Urinary bladder (tissue), 4 donors: ENCODE results near the gene DCAF6. TPM values are rescaled to one million over a fixed set of nuclear protein-coding genes. Genes with fewer than 3 reads are reported as not detected.

ENCODE experiments used
- DNase-seq: peaks from one replicate; pipeline ENCODE4 v3.0.0-alpha.2; 2015; ENCODE audit errors: extremely low spot score
- H3K27ac ChIP-seq: one replicate; pipeline ENCODE4 v1.5.1; 2013; ENCODE audit warnings: low read depth, mild to moderate bottlenecking, moderate library complexity
- H3K36me3 ChIP-seq: one replicate; pipeline ENCODE4 v1.6.1; 2013; ENCODE audit warnings: mild to moderate bottlenecking, moderate library complexity; ENCODE audit not compliant: insufficient read depth
- H3K4me1 ChIP-seq: one replicate; pipeline ENCODE4 v1.6.1; 2013; ENCODE audit warnings: mild to moderate bottlenecking, moderate library complexity; ENCODE audit not compliant: insufficient read depth
- H3K4me3 ChIP-seq: one replicate; pipeline ENCODE4 v1.5.1; 2013; ENCODE audit warnings: low read depth, low read length
- WGBS: extraction: QIAGEN DNeasy Blood & Tissue Kit; methylation state at CpG from one replicate; pipeline ENCODE4 v1.1.7; 2013; 5-methylcytosine and 5-hydroxymethylcytosine counted together
- polyA plus RNA-seq: library from polyadenylated mRNA; stranded (reverse); fragments of 200-250 nt; gene quantifications from one replicate; pipeline ENCODE4 v1.2.3, GENCODE V29; 2013
- total RNA-seq: library from RNA; depleted of rRNA; stranded (reverse); fragments of >200 nt; gene quantifications from one replicate; pipeline ENCODE4 v1.2.3, GENCODE V29; 2014
- donor health status: healthy with polysubstance abuse.
- donor health status: healthy.

DCAF6 gene
- total and polyA plus RNA-seq, 2 donors, result 39.3 to 114 TPM

DNA sequence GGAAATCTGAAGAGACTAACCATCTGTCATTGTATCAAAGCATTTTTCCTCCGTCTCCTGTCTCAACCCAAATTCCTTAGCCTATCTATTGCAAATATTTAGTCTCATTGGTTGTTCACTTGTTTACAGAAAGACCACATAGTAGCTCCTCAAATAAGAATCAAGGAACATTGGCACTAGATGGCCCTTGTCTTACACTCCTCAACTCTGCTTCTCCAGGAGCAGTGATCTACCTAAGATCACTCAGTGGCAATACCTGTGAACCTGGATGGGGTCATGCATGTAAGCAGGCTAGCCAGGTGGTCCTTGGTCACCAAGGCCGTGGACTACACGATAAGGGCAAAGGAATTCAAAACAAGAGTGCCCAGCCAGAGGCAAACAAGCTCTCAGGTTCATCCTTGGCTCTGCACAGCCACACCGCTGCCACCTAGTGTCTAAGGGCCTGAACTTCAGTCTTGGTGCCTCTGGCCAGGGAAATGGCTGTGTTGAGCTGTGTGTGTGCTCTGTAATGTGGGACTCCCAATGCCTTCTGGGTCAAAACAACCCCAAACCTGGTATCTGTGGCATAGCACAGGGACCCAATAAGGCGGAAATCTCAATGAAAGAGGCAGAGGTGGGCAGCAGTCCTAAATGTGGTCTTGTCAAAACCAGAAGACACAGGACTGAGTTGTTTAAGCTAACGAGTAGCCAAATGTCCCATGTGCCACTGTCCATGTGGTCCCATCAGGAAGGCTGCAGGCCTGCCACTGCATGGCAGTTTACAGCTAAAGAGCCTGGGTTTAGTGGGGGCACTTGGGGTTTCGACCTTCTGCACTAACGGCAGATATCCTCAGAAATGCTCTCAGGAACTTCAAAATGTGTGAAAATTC, 145.8 kb downstream of the DCAF6 start:
- H3K4me3 ChIP-seq, result no peak overlapping the region
- H3K36me3 ChIP-seq, result no peaks in the 10 kb centered on the region
- DNase-seq, result no peak
- 53% methylated on average over 8 of the region's 8 CpGs for WGBS
- no peak overlapping the region for H3K27ac ChIP-seq
- no peaks in the 10 kb centered on the region for H3K4me1 ChIP-seq

DNA sequence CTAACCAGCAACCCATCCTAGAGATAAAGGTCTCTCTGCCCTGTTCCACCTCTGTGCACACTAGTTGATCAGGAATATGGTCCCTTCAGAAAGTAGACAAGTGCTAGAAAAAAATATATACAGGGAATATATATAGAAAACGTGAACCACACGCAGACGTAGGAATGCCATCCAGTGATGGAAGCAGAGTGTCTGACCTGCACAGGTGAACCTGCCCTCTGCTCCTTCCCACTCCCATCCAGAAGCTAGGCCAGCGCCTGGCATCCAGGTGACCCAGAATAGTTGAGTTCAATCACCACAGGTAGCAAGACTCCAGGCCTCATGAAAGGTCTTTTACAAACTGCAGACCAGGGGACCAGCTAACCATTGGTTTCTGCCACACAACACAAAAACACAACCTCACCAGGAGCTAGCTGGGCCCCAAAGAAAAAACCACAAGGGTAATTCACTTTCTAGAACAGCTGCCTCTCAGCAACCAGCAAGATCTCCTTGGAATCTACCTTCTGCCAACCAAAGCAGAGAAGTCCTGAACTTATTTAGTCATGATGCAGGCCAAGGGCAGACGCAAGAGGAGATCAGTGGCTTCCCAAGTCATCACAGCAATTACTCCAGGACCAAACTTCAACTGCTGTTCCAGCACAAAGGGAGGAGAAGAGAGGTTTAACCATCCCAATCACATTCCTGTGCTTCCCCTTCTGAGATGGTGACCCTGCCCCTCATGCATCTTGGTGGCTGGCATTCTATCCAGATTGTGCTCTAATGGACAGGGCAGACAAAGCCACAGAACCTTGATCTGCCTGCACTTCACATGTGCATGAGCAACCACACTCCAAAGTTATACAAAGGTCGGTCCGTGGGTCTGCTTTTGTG, 147.2 kb downstream of the DCAF6 start:
- no peaks in the 10 kb centered on the region for H3K36me3 ChIP-seq
- WGBS, result 86% methylated on average over 7 of the region's 7 CpGs
- H3K4me1 ChIP-seq, result no peaks in the 10 kb centered on the region
- H3K27ac ChIP-seq, result no peak overlapping the region
- DNase-seq, result no peak
- no peak overlapping the region for H3K4me3 ChIP-seq

DNA sequence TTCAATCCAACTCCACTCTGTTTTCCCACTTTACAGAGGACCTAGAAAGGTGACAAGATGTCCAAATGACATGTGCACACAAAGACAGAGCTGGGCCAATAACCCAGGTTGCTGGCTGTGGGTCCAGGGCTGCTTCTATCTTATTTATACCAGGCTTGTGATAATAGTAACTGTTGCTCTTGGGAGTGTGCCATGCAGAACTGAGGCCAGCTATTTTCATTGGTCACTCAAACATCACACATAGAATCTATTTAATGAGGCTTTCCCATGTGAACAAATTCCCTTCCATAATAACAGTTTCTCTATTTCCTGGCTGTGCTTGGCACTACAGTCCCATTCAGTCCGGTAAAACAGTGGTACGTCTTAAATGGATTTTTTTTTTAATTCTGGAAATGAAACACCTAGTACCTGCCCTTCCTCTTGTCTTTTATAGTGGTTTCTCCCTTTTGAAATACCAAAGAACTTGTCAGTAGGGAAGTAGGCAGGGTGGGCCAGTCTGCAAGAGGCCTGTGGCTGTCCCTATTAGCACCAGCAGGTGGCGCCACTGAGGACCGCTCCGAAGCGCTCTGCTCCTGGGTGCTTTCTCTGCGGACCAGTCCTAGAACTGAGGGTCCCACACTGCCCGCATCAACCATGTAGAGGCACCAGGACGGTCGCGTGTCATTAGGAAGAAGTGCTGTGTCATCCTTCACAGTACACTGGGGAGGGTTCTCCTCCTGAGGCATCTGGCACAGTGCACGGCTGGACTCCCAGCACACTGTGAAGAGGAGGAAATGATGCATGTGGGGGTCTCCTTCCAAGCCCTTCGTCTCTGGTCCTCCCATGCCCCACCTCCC, 148.1 kb downstream of the DCAF6 start:
- DNase-seq, result no peak
- Histone ChIP-seq H3K4me3 (no peak overlapping the region), H3K27ac (no peak overlapping the region), H3K36me3 (no peaks in the 10 kb centered on the region), H3K4me1 (no peaks in the 10 kb centered on the region)
- WGBS, result 39% methylated on average over 13 of the region's 13 CpGs

DNA sequence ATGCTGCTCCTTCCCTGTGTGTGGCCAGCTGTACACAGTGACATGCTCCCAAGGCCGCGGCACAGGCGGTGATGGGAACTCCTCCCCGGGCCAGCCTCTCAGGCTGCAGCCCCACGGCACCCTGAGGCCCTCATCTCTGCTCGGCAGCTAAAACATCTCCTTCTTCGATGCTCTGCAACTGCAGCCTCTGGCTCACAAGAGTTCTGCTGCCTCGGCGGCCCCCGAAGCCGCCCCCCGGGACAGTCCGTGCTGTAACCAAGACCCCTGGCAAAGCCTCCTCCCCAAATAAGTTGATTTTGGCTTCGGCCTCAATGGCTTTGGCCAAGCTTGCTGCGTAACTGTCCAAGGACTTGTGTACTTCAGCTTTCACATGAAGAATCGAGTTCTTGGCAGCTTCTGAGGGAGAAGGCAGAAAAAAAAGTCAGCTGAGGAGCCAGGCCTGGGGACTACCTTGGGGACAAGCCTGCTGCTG, 149.0 kb downstream of the DCAF6 start:
- Histone ChIP-seq H3K4me1 (no peaks in the 10 kb centered on the region), H3K4me3 (no peak overlapping the region), H3K27ac (no peak overlapping the region), H3K36me3 (no peaks in the 10 kb centered on the region)
- 50% methylated on average over 16 of the region's 16 CpGs for WGBS
- peak; percentile 50 for DNase-seq

DNA sequence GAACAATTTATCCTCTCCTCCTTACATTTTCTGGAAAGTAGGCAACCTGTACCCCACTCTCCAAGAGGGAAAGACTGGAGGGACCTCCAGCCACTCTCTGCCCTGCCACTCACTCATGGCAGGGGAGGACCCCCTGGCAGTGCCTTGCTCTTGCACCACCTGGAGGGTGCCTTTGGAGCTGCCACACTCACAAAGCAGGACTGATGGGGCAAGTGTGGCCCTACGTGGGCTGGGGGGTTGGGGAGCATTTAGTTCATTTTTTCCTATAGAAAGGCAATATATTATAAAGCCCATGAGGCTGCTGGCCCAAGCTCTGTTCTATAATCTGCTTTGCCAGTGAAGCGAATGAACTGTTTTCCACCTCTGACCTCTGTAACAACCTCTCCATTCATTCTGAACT, 150.0 kb downstream of the DCAF6 start:
- peak overlapping the region; percentile 12 for H3K27ac ChIP-seq
- 82% methylated on average over 2 of the region's 2 CpGs for WGBS
- H3K4me3 ChIP-seq, result no peak overlapping the region
- no peaks in the 10 kb centered on the region for H3K36me3 ChIP-seq
- no peaks in the 10 kb centered on the region for H3K4me1 ChIP-seq
- DNase-seq, result no peak

DNA sequence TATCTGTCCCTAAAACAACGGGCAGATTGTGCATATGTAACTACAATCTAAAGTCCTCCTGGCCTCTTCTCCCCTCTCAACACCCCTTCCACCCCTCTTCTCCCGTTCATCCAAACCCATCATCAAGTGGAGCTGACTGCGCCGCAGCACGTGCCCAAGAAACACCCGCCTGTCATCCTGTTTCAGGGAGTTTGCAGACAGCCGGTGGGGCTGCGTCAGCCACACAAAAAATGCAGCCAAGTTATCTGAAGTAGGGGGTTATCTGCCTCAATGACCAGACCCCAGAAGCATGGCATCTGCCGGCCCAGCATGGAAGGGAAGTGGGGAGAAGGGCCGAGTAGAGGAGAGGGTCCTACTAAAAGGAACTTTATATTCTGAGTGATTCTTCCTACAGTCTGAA, 151.2 kb downstream of the DCAF6 start:
- H3K27ac ChIP-seq, result no peak overlapping the region
- no peaks in the 10 kb centered on the region for H3K36me3 ChIP-seq
- H3K4me3 ChIP-seq, result no peak overlapping the region
- H3K4me1 ChIP-seq, result no peaks in the 10 kb centered on the region
- 90% methylated on average over 10 of the region's 10 CpGs for WGBS
- DNase-seq, result no peak

DNA sequence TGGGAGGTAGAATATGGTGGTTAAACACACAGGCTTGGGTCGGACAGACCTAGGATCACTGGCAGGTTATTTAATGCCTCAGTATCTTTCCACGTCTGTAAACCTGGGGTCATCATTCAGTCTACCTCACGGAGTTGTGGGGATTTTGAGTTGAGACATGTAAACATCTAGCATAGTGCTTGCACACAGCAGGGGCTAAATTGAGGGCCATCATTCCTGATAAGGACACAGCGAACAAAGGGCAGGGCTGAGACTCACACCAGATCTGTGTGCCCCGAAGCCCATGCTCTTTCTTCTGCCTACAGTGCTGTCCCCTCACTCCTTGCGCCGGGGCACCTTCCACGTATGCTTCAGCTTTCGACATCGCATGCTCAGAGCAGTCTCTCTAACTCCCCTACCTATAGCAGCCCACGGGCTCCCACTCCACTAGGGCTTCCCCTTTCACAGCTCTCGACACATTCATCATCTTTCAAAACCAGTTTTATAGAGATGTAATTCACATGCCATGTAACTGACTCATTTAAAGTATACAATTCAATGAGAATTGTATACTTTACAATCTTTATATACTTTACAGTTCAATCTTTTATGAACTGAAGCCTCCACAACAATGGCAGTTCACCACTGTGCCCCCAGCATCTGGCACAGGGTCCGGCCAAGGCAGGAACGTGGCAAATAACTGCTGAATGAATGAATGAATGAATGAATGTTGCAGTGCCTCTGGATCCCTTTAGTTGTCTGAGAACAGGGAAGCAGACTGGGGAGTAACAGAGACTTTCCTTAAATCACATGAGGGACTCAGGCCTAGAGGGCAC, 152.2 kb downstream of the DCAF6 start:
- Histone ChIP-seq H3K27ac (no peak overlapping the region), H3K4me1 (no peaks in the 10 kb centered on the region), H3K4me3 (no peak overlapping the region), H3K36me3 (no peaks in the 10 kb centered on the region)
- 88% methylated on average over 14 of the region's 14 CpGs for WGBS
- DNase-seq, result no peak

DNA sequence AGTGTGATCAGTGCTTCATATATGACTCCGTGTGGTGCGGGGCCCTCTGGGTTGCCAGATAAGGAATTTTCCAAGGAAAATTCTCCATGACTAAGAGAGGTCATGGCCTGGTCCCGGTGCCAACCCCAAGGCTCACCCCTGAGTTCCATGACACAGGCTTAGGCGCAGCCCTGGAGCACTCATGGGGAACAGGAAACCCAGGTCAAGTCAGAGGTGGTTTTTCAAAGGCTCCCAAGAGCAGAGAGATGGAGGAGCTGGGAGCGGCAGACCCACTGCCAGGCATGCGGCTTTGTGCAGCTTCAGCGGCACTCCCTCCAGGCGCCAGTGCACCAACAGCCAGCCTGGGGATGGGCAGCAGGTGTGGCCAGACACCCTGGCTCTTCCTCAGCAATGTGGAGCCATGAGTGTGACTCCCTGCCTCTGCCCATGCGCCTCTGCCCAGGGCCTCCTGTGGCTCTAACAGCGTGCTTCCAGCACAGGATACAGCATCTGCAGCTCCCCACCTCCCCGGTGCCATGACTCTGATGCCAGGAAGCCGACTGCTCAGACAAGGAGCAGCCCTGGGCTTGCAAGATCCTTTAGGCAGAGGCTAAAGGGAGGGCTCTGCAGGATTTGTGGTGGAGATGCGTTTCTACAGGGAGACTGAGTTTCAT, 153.0 kb downstream of the DCAF6 start:
- 89% methylated on average over 13 of the region's 13 CpGs for whole genome bisulfite sequencing
- Histone ChIP-seq H3K27ac (no peak overlapping the region), H3K36me3 (no peaks in the 10 kb centered on the region), H3K4me1 (no peaks in the 10 kb centered on the region), H3K4me3 (no peak overlapping the region)
- no peak for DNase-seq

DNA sequence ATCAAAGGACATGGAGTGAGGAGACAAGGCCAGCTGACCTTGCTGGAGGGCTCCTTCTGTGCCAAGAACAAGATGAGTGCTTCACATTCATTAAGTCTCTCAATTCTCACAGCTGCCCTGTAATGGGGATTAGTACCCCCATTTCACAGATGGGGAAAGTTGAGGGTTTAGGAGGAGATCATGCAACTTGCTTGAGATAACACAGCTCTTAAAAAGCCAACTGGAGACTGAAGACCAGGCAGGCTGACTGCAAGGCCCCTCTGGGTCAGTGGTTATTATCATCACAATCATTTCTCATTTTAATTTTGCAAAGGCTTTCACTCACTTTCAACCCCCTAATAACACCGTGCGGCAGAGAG, 153.5 kb downstream of the DCAF6 start:
- 95% methylated on average over 2 of the region's 2 CpGs for WGBS
- no peaks in the 10 kb centered on the region for H3K36me3 ChIP-seq

DNA sequence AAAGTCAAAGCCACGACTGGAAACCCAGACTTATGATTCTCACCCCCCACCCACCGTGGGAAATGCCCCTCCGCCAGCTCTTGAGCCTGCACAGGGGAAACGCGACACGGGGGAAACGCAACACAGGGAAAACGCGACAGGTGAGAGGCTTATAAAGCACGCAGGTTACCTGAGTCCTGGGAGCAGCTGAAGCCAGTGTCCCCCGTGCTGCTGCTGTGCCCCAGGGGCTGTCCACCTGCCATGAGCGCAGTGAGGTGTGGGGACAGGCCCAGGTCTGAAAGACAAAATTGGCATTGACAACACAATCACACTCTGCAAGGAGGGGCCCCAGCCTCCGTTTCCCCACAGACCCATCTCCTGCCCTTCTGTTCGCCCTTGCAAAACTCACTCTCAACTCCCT, 153.9 kb downstream of the DCAF6 start:
- Histone ChIP-seq H3K4me3 (no peak overlapping the region), H3K27ac (no peak overlapping the region), H3K4me1 (no peaks in the 10 kb centered on the region), H3K36me3 (no peaks in the 10 kb centered on the region)
- DNase-seq, result no peak
- WGBS, result 93% methylated on average over 14 of the region's 14 CpGs

More for the DNA sequence above, 153.5 kb downstream of the DCAF6 start:
- no peak for DNase-seq
- Histone ChIP-seq H3K4me1 (no peaks in the 10 kb centered on the region), H3K4me3 (no peak overlapping the region), H3K27ac (no peak overlapping the region)

DNA sequence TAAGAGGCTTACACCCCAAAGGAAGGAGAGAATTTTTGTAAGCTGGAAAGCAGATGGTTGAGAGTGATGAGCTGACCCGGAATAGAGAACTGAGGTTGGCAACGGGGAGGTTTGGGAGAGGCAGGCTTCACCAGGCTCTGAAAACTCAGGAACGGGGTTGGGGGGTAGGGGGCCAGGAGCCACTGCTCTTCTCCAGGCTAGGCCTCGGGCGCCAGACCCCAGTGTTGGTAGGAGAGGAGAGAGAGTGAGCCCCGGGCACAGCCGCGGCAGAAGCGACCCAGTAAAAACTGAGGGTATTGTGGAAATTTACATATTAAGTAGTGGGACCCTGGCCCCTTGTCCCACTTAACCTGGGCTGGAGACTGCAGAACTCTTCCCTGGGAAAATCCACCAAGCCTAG, 154.6 kb downstream of the DCAF6 start:
- no peaks in the 10 kb centered on the region for H3K4me1 ChIP-seq
- WGBS, result 97% methylated on average over 9 of the region's 9 CpGs
- no peaks in the 10 kb centered on the region for H3K36me3 ChIP-seq
- H3K27ac ChIP-seq, result no peak overlapping the region
- no peak overlapping the region for H3K4me3 ChIP-seq
- no peak for DNase-seq

DNA sequence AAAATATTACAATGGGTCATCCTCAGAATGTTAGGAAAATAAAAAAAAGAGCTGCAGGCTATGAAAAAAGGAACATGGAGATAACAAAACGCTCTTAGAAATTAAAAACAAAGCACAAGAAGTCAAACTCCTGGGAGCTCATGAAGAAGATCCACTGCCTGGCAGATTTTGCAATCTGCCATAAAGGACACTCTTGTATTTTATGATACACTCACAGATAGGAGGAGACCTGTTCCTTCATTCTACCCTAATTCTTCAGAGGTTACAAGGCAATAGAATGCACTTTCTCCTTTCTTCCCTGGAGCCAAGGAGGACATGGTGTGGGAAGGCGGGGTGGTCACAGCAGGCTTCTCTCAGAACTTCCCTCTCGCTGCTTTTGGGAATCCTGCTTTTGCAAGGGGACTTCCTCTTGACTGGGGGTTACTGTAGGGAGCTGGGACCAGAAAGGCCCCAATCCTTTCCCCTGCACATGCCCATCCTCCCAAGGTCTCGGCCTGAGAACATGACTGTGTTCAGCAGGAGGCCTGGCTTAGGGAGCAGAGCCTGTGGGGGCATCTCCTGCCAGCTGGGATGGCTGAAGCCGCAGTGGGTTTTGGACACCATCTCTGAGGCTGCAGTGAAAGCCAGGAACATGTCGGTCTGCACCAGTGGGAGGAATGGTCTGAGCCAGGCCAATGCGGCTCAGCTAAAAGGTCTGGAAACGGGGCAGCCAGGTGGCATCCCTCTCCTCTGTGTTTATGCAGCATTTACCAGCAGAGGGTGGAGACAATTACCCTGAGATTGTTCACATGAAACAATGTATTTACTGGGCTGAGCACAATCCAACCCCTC, 155.5 kb downstream of the DCAF6 start:
- 70% methylated on average over 8 of the region's 8 CpGs for WGBS
- DNase-seq, result peak; percentile 20
- H3K27ac ChIP-seq, result no peak overlapping the region
- H3K4me3 ChIP-seq, result no peak overlapping the region
- H3K4me1 ChIP-seq, result no peaks in the 10 kb centered on the region
- H3K36me3 ChIP-seq, result no peaks in the 10 kb centered on the region
